ENCODE measurements around the gene TRIM2. TPM values are rescaled to one million over a fixed set of nuclear protein-coding genes. Genes with fewer than 3 reads are reported as not detected.

TRIM2 gene
- total and polyA plus RNA-seq, 2 donors (not counting 1 experiment from before 2014, with no cell fraction given), result 39.6 to 90.8 TPM

- Histone ChIP-seq H3K27ac (ENCODE audit: insufficient read depth, low read length) (no peak overlapping the region), H4K20me1 (ENCODE audit: control insufficient read depth, extremely low read depth, insufficient read depth, low read length) (no peaks in the 10 kb centered on the region), H3K79me2 (ENCODE audit: control insufficient read depth, insufficient read depth, low read length) (no peaks in the 10 kb centered on the region), H3K4me3 (replicated peaks in 1 of 4; ENCODE audit: control extremely low read depth in 1 of 4, insufficient read depth in 1 of 4, low read depth in 3 of 4, low read length in 4 of 4) (no peak overlapping the region), H3K4me1 (ENCODE audit: control insufficient read depth, extremely low read depth, insufficient read depth, low read length) (no peaks in the 10 kb centered on the region), H3K36me3 (ENCODE audit: control insufficient read depth, insufficient read depth, low read length) (no peaks in the 10 kb centered on the region), H2AFZ (ENCODE audit: low read length) (no peak overlapping the region), H3K9ac (ENCODE audit: insufficient read depth, low read length) (no peak overlapping the region), H3K4me2 (ENCODE audit: extremely low read depth, insufficient read depth, low read length) (no peak overlapping the region), H3K9me3 (ENCODE audit: control insufficient read depth, insufficient read depth, low read depth, low read length) (no peaks in the 10 kb centered on the region), H3K27me3 (ENCODE audit: control insufficient read depth, insufficient read depth, low read length) (no peaks in the 10 kb centered on the region)
- no peak for TF ChIP-seq EZH2 (IDR thresholded peaks at IDR 0.05; ENCODE audit: low read length, missing control alignments)
- no peak for DNase-seq (ENCODE audit: low read depth in 2 of 2)
These were observed 21.1 kb upstream of the TRIM2 start for GRCh38 chr4:153183146-153183545.

- H3K4me2 ChIP-seq (ENCODE audit: extremely low read depth, insufficient read depth, low read length), result no peak overlapping the region
- no peak overlapping the region for H3K27ac ChIP-seq (ENCODE audit: insufficient read depth, low read length)
- no peaks in the 10 kb centered on the region for H3K4me1 ChIP-seq (ENCODE audit: control insufficient read depth, extremely low read depth, insufficient read depth, low read length)
- H3K36me3 ChIP-seq (ENCODE audit: control insufficient read depth, insufficient read depth, low read length), result no peaks in the 10 kb centered on the region
- no peaks in the 10 kb centered on the region for H3K9me3 ChIP-seq (ENCODE audit: control insufficient read depth, insufficient read depth, low read depth, low read length)
- TF ChIP-seq CTCF (conservative IDR thresholded peaks at IDR 0.05 in 1 of 2, IDR thresholded peaks at IDR 0.05 in 1 of 2; ENCODE audit: low read depth in 1 of 2, low read length in 2 of 2) (no peak), EZH2 (IDR thresholded peaks at IDR 0.05; ENCODE audit: low read length, missing control alignments) (no peak)
- no peak overlapping the region for H2AFZ ChIP-seq (ENCODE audit: low read length)
- no peaks in the 10 kb centered on the region for H3K79me2 ChIP-seq (ENCODE audit: control insufficient read depth, insufficient read depth, low read length)
- no peaks in the 10 kb centered on the region for H3K27me3 ChIP-seq (ENCODE audit: control insufficient read depth, insufficient read depth, low read length)
- no peak overlapping the region for H3K4me3 ChIP-seq (replicated peaks in 1 of 4; ENCODE audit: control extremely low read depth in 1 of 4, insufficient read depth in 1 of 4, low read depth in 3 of 4, low read length in 4 of 4)
- no peaks in the 10 kb centered on the region for H4K20me1 ChIP-seq (ENCODE audit: control insufficient read depth, extremely low read depth, insufficient read depth, low read length)
- no peak overlapping the region for H3K9ac ChIP-seq (ENCODE audit: insufficient read depth, low read length)
- DNase-seq (ENCODE audit: low read depth in 2 of 2), result no peak
These were observed 18.9 kb upstream of the TRIM2 start for GRCh38 chr4:153185331-153185852.

GRCh38 chr4:153186046-153186728, 18.1 kb upstream of the TRIM2 start:
- TF ChIP-seq EZH2 (IDR thresholded peaks at IDR 0.05; ENCODE audit: low read length, missing control alignments), result no peak
- TF ChIP-seq CTCF (conservative IDR thresholded peaks at IDR 0.05 in 1 of 2, IDR thresholded peaks at IDR 0.05 in 1 of 2; ENCODE audit: low read depth in 1 of 2, low read length in 2 of 2), result no peak
- no peaks in the 10 kb centered on the region for H3K9me3 ChIP-seq (ENCODE audit: control insufficient read depth, insufficient read depth, low read depth, low read length)
- H3K27me3 ChIP-seq (ENCODE audit: control insufficient read depth, insufficient read depth, low read length), result no peaks in the 10 kb centered on the region
- H3K9ac ChIP-seq (ENCODE audit: insufficient read depth, low read length), result no peak overlapping the region
- no peak overlapping the region for H3K27ac ChIP-seq (ENCODE audit: insufficient read depth, low read length)
- DNase-seq (ENCODE audit: low read depth in 2 of 2), result no peak
- H4K20me1 ChIP-seq (ENCODE audit: control insufficient read depth, extremely low read depth, insufficient read depth, low read length), result no peaks in the 10 kb centered on the region
- H2AFZ ChIP-seq (ENCODE audit: low read length), result no peak overlapping the region
- no peaks in the 10 kb centered on the region for H3K79me2 ChIP-seq (ENCODE audit: control insufficient read depth, insufficient read depth, low read length)
- H3K4me2 ChIP-seq (ENCODE audit: extremely low read depth, insufficient read depth, low read length), result no peak overlapping the region
- no peak overlapping the region for H3K4me3 ChIP-seq (replicated peaks in 1 of 4; ENCODE audit: control extremely low read depth in 1 of 4, insufficient read depth in 1 of 4, low read depth in 3 of 4, low read length in 4 of 4)
- no peaks in the 10 kb centered on the region for H3K4me1 ChIP-seq (ENCODE audit: control insufficient read depth, extremely low read depth, insufficient read depth, low read length)
- H3K36me3 ChIP-seq (ENCODE audit: control insufficient read depth, insufficient read depth, low read length), result no peaks in the 10 kb centered on the region
